ENCODE data around the gene TCFL5.
"Not testable (repeated sequence)": the region's sequence is repeated elsewhere in the genome, so short reads cannot be mapped to it uniquely, and the experiment has no call there.

TCFL5 gene

GRCh38 chr20:62852841-62853240 lies 8.8 kb downstream of the TCFL5 start:
- DNase-seq: no peak

GRCh38 chr20:62852196-62852595 lies 9.4 kb downstream of the TCFL5 start:
- DNase-seq: no peak

GRCh38 chr20:62850333-62850974 lies 11.2 kb downstream of the TCFL5 start:
- no peak for DNase-seq

- DNase-seq: no peak
Measured at GRCh38 chr20:62849431-62849830, 12.2 kb downstream of the TCFL5 start.

GRCh38 chr20:62848917-62849316 lies 12.7 kb downstream of the TCFL5 start:
- not testable (repeated sequence) for DNase-seq

- DNase-seq: no peak
Measured at GRCh38 chr20:62846166-62846890, 15.3 kb downstream of the TCFL5 start.

- DNase-seq: no peak
Measured at GRCh38 chr20:62845416-62846160, 16.0 kb downstream of the TCFL5 start.

- DNase-seq: no peak
Measured at GRCh38 chr20:62844182-62844581, 17.4 kb downstream of the TCFL5 start.

GRCh38 chr20:62843656-62844055 lies 18.0 kb downstream of the TCFL5 start:
- DNase-seq: no peak

- DNase-seq: no peak
Measured at GRCh38 chr20:62841705-62842212, 19.9 kb downstream of the TCFL5 start.

GRCh38 chr20:62840244-62841197 lies 21.1 kb downstream of the TCFL5 start:
- no peak for DNase-seq

GRCh38 chr20:62839816-62840215 lies 21.8 kb downstream of the TCFL5 start:
- DNase-seq: no peak

- no peak for DNase-seq
Measured at GRCh38 chr20:62839261-62839660, 22.4 kb downstream of the TCFL5 start.

GRCh38 chr20:62838128-62838891 lies 23.3 kb downstream of the TCFL5 start:
- no peak for DNase-seq

- no peak for DNase-seq
Measured at GRCh38 chr20:62837790-62838127, 23.9 kb downstream of the TCFL5 start.

GRCh38 chr20:62836967-62837490 lies 24.6 kb downstream of the TCFL5 start:
- DNase-seq: no peak

GRCh38 chr20:62835931-62836861 lies 25.4 kb downstream of the TCFL5 start:
- no peak for DNase-seq

GRCh38 chr20:62834967-62835730 lies 26.5 kb downstream of the TCFL5 start:
- no peak for DNase-seq

- DNase-seq: no peak
Measured at GRCh38 chr20:62832951-62833391, 28.7 kb downstream of the TCFL5 start.

Data from NCI-H526 treated with DMSO at 0.1 percent for 48 hours (cell line).